Effector CD8-positive, alpha-beta T cell (primary cell): Measurements from ENCODE around the gene IGHMBP2.

ENCODE experiments used
- DNase-seq: peaks from one replicate; lab custom pipeline; 2025; lab: John Stamatoyannopoulos, UW

IGHMBP2 gene

GRCh38 chr11:68939583-68940555 is 36.2 kb downstream of the IGHMBP2 start:
- DNase-seq: no peak

DNA sequence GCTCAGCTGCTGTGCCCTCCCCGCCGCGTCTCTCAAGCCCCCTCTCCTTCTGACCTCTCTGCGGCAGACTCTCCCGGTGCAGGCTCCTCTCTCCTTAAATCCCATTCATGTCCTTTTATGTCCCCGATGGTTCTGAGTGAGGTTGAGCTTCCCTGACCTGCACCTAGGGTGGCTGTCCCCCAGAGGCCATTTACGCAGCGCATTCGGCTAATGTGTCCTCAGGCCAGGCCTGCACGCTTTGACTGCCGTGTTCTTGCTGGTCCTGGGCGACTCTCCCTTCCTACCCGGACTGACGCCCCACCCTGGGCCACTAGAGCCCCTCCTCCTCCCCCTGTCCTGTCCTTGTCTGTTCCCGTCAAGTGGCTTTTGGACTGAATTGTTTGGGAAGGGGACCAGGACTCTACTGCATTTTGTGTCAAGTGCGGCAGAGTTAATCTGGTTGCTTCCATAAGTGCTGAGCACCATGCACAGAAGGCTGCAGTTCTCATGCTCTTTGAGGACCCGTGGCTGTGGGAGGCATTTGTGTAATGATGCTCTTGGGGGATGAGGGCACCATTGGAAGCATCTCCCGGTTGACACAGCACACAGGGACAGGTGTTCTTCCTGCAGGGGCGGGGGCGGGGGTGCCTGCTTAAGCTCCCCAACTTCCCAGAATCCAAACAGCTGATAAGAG is 37.1 kb downstream of the IGHMBP2 start:
- DNase-seq: no peak

GRCh38 chr11:68941324-68942094 is 37.8 kb downstream of the IGHMBP2 start:
- no peak for DNase-seq

DNA sequence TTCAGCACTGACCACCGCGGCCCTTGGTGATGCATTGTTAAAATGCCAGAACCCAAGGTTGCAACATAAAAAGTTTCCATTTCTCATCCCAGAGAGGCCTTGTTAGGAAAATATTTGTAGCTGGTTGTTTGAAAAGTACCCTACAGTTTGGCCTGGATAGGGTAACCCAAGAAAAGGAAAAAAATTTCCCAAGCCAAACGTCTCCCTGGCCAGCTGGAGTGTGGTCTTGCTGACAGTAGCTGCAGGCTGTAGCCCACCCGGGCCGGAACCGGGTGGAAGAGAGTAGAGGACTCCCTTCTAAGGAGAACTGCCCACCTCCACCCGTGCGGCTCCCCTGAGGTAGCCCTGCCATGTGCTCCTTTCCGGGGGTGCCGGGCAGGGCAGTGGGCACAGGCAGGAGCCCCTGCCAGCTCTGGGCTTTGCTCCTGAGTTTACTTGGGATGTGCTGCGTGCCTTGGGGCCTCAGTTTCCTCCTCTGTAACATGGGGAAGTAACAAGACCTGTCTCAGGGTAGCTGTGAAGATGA is 38.5 kb downstream of the IGHMBP2 start:
- DNase-seq: no peak

GRCh38 chr11:68942751-68943271 is 39.1 kb downstream of the IGHMBP2 start:
- DNase-seq: no peak

GRCh38 chr11:68946416-68947090 is 42.9 kb downstream of the IGHMBP2 start:
- DNase-seq: no peak

- DNase-seq: no peak
Observed at GRCh38 chr11:68947151-68947550, 43.5 kb downstream of the IGHMBP2 start.

DNA sequence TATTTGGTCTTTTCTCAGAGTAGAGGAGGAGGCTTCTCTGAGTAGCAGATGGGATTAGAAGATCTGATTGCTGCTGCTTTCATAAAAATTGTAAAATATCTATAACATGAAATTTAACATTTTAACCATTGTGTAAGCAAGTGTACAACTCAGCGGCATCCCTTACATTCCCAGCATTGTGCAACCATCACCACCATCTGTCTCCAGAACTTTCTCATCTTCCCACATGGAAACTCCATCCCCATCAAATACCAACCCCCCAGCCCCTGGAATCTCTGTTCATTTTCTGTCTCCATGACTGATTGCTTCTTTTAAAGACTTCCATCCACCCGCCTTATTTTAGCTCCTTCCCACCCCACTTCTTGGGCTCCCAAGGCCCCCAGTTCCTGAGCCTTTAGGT is 44.8 kb downstream of the IGHMBP2 start:
- DNase-seq: no peak

DNA sequence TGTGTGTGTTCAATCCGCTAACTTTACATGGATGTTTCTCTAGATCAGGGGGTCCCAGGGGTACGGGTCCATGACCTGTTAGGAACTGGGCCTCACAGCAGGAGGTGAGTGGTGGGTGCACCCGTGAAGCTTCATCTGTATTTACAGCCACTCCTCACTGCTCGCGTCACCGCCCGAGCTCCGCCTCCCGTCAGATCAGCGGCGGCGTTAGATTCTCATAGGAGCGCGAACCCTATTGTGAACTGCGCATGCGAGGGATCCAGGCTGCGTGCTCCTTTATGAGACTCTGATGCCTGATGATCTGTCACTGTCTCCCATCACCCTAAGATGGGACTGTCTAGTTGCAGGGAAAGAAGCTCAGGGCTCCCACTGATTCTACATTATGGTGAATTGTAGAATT is 45.2 kb downstream of the IGHMBP2 start:
- no peak for DNase-seq

DNA sequence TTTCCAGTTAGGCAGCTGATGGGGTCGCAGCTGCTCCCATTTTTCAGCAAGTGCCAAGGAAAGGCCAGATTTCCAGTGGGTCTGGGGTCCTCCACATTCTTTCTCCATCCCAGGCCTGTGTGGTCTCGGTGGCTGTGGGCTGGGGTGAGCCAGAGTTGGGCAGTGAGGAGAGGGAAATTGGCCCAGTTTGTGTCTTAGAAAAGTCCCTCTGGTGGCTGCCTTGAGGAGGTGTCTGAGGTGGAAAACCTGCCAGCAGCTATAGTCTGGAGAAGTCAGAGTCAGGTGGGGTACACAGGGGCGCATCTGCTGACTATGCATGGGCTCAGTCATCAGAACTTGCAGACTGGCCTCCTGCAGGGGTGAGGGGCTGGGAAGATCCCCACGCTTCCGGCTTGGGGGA is 46.6 kb downstream of the IGHMBP2 start:
- DNase-seq: no peak

- no peak for DNase-seq
Observed at GRCh38 chr11:68950762-68951161, 47.1 kb downstream of the IGHMBP2 start.

DNA sequence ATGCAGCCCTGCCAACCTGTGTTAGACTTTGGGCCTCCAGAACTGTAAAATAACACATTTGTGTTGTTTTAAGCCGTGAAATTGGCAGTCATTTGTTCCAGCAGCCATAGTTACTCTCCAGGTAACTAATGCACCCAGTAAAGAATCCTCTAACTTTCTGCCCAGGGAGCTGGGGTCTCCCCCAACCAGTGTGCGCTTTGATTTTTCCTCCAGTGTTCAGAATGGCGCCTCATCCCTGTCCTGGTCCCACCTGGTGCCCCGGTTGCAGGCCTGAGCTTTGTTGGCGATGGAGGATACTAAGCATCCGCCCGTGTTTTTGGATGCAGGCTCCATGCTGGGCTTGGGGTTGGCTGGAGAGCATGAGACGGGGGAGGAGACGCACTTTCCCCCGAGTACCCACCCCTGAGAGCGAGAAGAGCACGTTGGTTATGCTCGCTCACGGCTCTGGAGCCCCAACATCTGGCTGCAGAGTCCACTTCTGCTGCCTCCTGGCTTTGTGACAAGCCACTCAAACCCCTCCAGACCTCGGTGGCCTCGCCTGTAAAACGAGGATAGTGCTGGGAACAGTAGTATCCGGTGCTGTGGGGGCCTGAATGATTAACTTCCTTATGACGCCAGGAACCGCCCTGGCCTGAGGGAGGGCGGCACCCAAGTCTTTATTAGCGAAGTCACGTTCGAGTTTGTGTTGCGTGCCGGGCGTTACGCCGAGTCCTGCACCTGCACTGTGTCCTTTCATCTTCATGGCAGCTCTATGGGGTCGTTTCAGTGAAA is 51.3 kb downstream of the IGHMBP2 start:
- no peak for DNase-seq

DNA sequence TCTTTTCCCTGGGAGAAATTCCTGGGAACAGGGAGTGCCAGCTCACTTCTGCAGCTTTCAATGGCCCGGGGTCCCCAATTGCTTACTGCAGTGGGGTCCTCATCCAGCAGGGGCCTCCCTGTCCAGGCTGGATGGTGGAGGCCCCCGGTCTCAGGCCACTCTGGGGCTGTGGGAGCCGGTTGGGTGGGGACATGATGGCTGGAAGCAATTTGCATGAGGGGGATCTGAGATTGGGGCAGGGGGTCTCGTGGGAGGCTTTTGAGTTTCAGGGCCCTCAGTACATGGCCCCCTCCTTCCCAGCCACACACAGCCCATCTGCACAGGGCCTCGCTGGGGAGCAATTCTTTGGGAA is 51.9 kb downstream of the IGHMBP2 start:
- DNase-seq: no peak

DNA sequence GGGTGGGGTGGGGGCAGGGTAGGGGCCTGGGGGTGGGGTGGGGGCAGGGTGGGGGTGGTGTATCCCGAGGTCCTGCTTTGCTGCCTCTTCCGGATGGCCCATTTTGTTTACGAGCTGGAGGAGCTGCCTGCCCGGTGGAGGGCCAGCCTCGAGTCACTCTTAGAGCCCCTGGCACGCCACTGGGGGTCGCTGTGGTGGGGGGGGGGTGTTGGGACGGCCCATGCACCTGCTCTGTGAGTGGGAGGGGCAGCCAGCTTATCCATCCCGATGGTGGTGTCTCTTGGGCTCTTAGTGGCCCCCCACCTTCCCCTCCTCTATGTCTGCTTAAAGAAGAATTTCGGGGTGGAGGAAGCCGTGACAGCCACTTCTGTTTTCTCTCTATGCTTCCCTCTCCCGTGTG is 52.5 kb downstream of the IGHMBP2 start:
- DNase-seq: peak; percentile 6

GRCh38 chr11:68956547-68957254 is 53.0 kb downstream of the IGHMBP2 start:
- DNase-seq: no peak

- no peak for DNase-seq
Observed at GRCh38 chr11:68958211-68958610, 54.5 kb downstream of the IGHMBP2 start.

- DNase-seq: no peak
Observed at GRCh38 chr11:68959465-68960293, 56.0 kb downstream of the IGHMBP2 start.

- DNase-seq: no peak
Observed at GRCh38 chr11:68960294-68961071, 56.8 kb downstream of the IGHMBP2 start.
